ENCODE data around the gene DNHD1.
"Not testable (repeated sequence)": the region's sequence is repeated elsewhere in the genome, so short reads cannot be mapped to it uniquely, and the experiment has no call there.

DNHD1 gene

GRCh38 chr11:6480299-6480914 is 16.7 kb upstream of the DNHD1 start:
- DNase-seq (ENCODE audit: low spot score) = no peak

GRCh38 chr11:6481012-6481923 is 15.8 kb upstream of the DNHD1 start, which contains the start of the genes ARFIP2 and TIMM10B:
Gene ARFIP2 (minus strand): TSS chr11:6481331. CDS start chr11:6480421, 910 bp downstream.
Gene TIMM10B (plus strand): TSS chr11:6481501. CDS start chr11:6481517, 16 bp downstream.
- DNase-seq (ENCODE audit: low spot score) = peak; percentile 96

GRCh38 chr11:6481924-6482275 is 15.2 kb upstream of the DNHD1 start:
- no peak for DNase-seq (ENCODE audit: low spot score)

- no peak for DNase-seq (ENCODE audit: low spot score)
These were observed 14.6 kb upstream of the DNHD1 start for GRCh38 chr11:6482441-6482840.

- no peak for DNase-seq (ENCODE audit: low spot score)
These were observed 14.1 kb upstream of the DNHD1 start for GRCh38 chr11:6483015-6483414.

GRCh38 chr11:6485661-6486060 is 11.4 kb upstream of the DNHD1 start:
- no peak for DNase-seq (ENCODE audit: low spot score)

GRCh38 chr11:6486256-6486655 is 10.8 kb upstream of the DNHD1 start:
- no peak for DNase-seq (ENCODE audit: low spot score)

GRCh38 chr11:6486938-6487337 is 10.1 kb upstream of the DNHD1 start:
- DNase-seq (ENCODE audit: low spot score) = no peak

GRCh38 chr11:6488342-6488741 is 8.7 kb upstream of the DNHD1 start:
- no peak for DNase-seq (ENCODE audit: low spot score)

GRCh38 chr11:6488821-6489220 is 8.3 kb upstream of the DNHD1 start:
- DNase-seq (ENCODE audit: low spot score) = no peak

GRCh38 chr11:6489306-6489705 is 7.8 kb upstream of the DNHD1 start:
- DNase-seq (ENCODE audit: low spot score) = no peak

- DNase-seq (ENCODE audit: low spot score) = no peak
These were observed 1.0 kb downstream of the DNHD1 start for GRCh38 chr11:6498121-6498520.

GRCh38 chr11:6498544-6498943 is 1.5 kb downstream of the DNHD1 start:
- DNase-seq (ENCODE audit: low spot score) = no peak

- DNase-seq (ENCODE audit: low spot score) = no peak
These were observed 5.3 kb downstream of the DNHD1 start for GRCh38 chr11:6502382-6502781.

- DNase-seq (ENCODE audit: low spot score) = no peak
These were observed 7.1 kb downstream of the DNHD1 start for GRCh38 chr11:6504166-6504565.

GRCh38 chr11:6505577-6506240 is 8.6 kb downstream of the DNHD1 start:
- peak; percentile 22 for DNase-seq (ENCODE audit: low spot score)

GRCh38 chr11:6516865-6517264 is 19.8 kb downstream of the DNHD1 start:
- no peak for DNase-seq (ENCODE audit: low spot score)

GRCh38 chr11:6520265-6520664 is 23.2 kb downstream of the DNHD1 start:
- DNase-seq (ENCODE audit: low spot score) = no peak

- DNase-seq (ENCODE audit: low spot score) = not testable (repeated sequence)
These were observed 24.9 kb downstream of the DNHD1 start for GRCh38 chr11:6521946-6522345.

- DNase-seq (ENCODE audit: low spot score) = no peak
These were observed 26.2 kb downstream of the DNHD1 start for GRCh38 chr11:6523253-6523652.

GRCh38 chr11:6526411-6527135 is 29.5 kb downstream of the DNHD1 start:
- no peak for DNase-seq (ENCODE audit: low spot score)

- no peak for DNase-seq (ENCODE audit: low spot score)
These were observed 32.2 kb downstream of the DNHD1 start for GRCh38 chr11:6529266-6529665.
